Mucosa of stomach (tissue), 1 donor: ENCODE measurements around the gene NOA1.

Experiments used
- H3K27me3 ChIP-seq: one replicate; pipeline ENCODE4 v1.7.0; 2013; ENCODE audit warnings: mild to moderate bottlenecking, low read length; ENCODE audit not compliant: control insufficient read depth, insufficient read depth
- H3K36me3 ChIP-seq: one replicate; pipeline ENCODE4 v1.7.0; 2013; ENCODE audit warnings: low read length; ENCODE audit not compliant: control insufficient read depth, insufficient read depth
- H3K4me1 ChIP-seq: one replicate; pipeline ENCODE4 v1.7.0; 2013; ENCODE audit warnings: mild to moderate bottlenecking, low read length; ENCODE audit not compliant: control insufficient read depth, insufficient read depth
- H3K4me3 ChIP-seq: one replicate; pipeline ENCODE4 v1.7.0; 2013; ENCODE audit warnings: low read length
- H3K9ac ChIP-seq: one replicate; pipeline ENCODE4 v1.7.0; 2013; ENCODE audit warnings: mild to moderate bottlenecking, low read length, moderate library complexity
- H3K9me3 ChIP-seq: one replicate; pipeline ENCODE4 v1.7.0; 2013; ENCODE audit warnings: mild to moderate bottlenecking, low read length, moderate library complexity; ENCODE audit not compliant: control insufficient read depth
- donor health status: Pancreatic carcinoma.

Gene NOA1

GRCh38 chr4:56977321-56978012 is at the start of gene NOA1:
Gene NOA1, minus strand, starts transcription at chr4:56977606. Its CDS starts 21 bp downstream, at chr4:56977585.
- Histone ChIP-seq H3K27me3 (no peaks in the 10 kb centered on the region), H3K4me1 (peaks cover 17% of the 10 kb centered on the region)

GRCh38 chr4:57023104-57023503 is 45.7 kb upstream of the NOA1 start:
- H3K9me3 ChIP-seq: no peaks in the 10 kb centered on the region
- H3K9ac ChIP-seq: no peak overlapping the region
- no peaks in the 10 kb centered on the region for H3K27me3 ChIP-seq
- no peak overlapping the region for H3K4me3 ChIP-seq
- H3K36me3 ChIP-seq: peaks cover 3% of the 10 kb centered on the region
- H3K4me1 ChIP-seq: peaks cover 3% of the 10 kb centered on the region

More at GRCh38 chr4:56977321-56978012, at the start of gene NOA1:
- Histone ChIP-seq H3K9ac (peak within 1 kb of the TSS; percentile 87), H3K4me3 (peak within 1 kb of the TSS; percentile 97), H3K36me3 (peaks cover 10% of the 10 kb centered on the region), H3K9me3 (no peaks in the 10 kb centered on the region)

DNA sequence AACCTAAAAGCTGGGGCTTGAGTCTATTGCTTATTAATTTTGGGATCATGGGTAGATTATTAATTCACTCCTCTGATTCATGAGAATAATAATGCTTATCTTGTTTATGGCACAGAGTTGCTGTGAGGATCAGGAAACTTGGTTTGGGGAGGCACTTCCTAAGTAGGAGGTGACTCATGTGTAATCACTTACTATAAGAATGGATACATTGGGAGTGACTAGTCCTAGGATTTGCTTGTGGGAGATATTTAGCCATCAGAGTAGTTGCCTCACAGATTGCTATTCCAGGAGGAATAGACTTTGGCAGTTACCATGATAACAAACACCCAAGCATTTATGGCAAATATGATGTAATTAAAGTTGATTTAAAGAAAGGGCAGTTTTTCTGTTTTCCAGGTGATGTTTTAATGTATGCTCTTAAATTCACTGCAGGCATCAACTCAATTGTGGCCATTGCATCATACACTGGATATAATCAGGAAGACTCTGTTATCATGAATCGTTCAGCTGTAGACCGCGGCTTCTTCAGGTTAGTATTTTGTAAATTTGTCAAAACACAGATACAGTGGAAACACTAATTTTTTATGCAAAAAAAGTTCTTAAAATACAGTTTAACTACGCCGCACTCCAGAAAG is 43.2 kb upstream of the NOA1 start:
- H3K9me3 ChIP-seq: no peaks in the 10 kb centered on the region
- H3K27me3 ChIP-seq: no peaks in the 10 kb centered on the region
- H3K9ac ChIP-seq: no peak overlapping the region
- H3K4me3 ChIP-seq: no peak overlapping the region
- no peaks in the 10 kb centered on the region for H3K4me1 ChIP-seq
- peaks cover 3% of the 10 kb centered on the region for H3K36me3 ChIP-seq

- H3K9ac ChIP-seq: no peak overlapping the region
- H3K36me3 ChIP-seq: peaks cover 3% of the 10 kb centered on the region
- H3K4me3 ChIP-seq: no peak overlapping the region
- H3K27me3 ChIP-seq: no peaks in the 10 kb centered on the region
- no peaks in the 10 kb centered on the region for H3K4me1 ChIP-seq
- H3K9me3 ChIP-seq: no peaks in the 10 kb centered on the region
These were observed 41.6 kb upstream of the NOA1 start for GRCh38 chr4:57018980-57019379.

GRCh38 chr4:57013543-57014120 is 36.2 kb upstream of the NOA1 start:
- no peak overlapping the region for H3K9ac ChIP-seq
- H3K4me1 ChIP-seq: peaks cover 8% of the 10 kb centered on the region
- H3K36me3 ChIP-seq: peaks cover 5% of the 10 kb centered on the region

GRCh38 chr4:56999751-57000150 is 22.3 kb upstream of the NOA1 start:
- Histone ChIP-seq H3K36me3 (peaks cover 13% of the 10 kb centered on the region), H3K9ac (no peak overlapping the region), H3K4me1 (no peaks in the 10 kb centered on the region), H3K9me3 (no peaks in the 10 kb centered on the region), H3K4me3 (no peak overlapping the region), H3K27me3 (no peaks in the 10 kb centered on the region)

More at GRCh38 chr4:57013543-57014120, 36.2 kb upstream of the NOA1 start:
- no peaks in the 10 kb centered on the region for H3K9me3 ChIP-seq
- H3K4me3 ChIP-seq: no peak overlapping the region
- no peaks in the 10 kb centered on the region for H3K27me3 ChIP-seq

GRCh38 chr4:56995525-56995924 is 18.1 kb upstream of the NOA1 start:
- Histone ChIP-seq H3K27me3 (no peaks in the 10 kb centered on the region), H3K36me3 (peaks cover 4% of the 10 kb centered on the region), H3K9me3 (no peaks in the 10 kb centered on the region), H3K9ac (no peak overlapping the region), H3K4me3 (no peak overlapping the region), H3K4me1 (no peaks in the 10 kb centered on the region)

DNA sequence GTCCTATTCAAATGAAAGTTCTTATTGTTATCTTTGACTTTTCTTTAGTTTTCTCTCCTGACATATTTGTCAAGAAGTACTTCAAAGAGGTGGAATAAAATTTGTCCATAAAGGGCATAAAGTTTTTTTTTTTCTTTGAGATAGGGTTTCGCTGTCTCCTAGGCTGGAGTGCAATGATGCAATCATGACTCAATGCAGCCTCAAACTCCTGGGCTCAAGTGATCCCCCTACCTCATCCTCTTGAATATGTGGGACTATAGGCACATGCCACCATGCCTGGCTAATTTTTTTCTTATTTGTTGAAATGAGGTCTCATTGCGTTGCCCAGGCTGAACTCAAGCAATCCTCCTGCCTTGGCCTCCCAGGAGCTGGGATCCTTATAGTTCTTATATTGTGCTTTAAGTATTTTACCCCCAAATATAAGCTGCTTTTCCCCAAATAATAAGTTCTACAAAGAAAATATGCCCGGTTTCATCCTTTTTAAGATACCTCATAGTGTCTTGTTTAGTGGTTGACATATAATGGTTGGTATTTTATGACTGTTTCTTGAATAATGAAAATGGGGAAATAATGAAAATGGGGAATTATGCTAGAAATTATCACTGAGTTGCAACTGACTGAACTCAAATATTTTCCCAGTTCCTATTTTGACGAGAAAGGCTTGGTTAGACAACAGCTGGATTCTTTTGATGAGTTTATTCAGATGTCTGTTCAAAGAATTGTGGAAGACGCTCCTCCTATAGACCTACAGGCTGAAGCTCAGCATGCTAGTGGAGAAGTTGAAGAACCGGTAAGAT is 12.9 kb upstream of the NOA1 start:
- Histone ChIP-seq H3K4me3 (no peak overlapping the region), H3K9ac (no peak overlapping the region), H3K27me3 (no peaks in the 10 kb centered on the region), H3K4me1 (no peaks in the 10 kb centered on the region), H3K36me3 (no peaks in the 10 kb centered on the region), H3K9me3 (no peaks in the 10 kb centered on the region)

- no peaks in the 10 kb centered on the region for H3K9me3 ChIP-seq
- peaks cover 2% of the 10 kb centered on the region for H3K4me1 ChIP-seq
- H3K4me3 ChIP-seq: no peak overlapping the region
- no peaks in the 10 kb centered on the region for H3K27me3 ChIP-seq
- H3K36me3 ChIP-seq: no peaks in the 10 kb centered on the region
- no peak overlapping the region for H3K9ac ChIP-seq
These were observed 9.5 kb upstream of the NOA1 start for GRCh38 chr4:56986952-56987351.

DNA sequence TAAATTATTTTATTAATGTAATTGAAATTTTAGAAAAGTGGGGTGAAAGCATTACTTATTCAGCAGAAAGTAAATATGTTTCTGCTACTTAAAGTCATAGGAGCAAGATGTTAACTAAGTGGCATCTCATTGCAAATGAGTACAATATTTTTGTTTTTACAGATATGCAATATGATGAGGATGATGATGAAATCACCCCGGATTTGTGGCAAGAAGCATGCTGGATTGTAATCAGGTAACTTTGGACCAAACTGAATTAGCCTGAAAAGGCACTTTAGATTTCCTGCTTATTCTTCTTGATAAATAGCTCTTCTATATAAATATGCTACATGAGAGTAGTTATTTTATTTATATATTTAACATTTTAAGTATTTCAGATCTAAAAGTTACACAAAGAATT is 8.8 kb upstream of the NOA1 start:
- Histone ChIP-seq H3K9ac (no peak overlapping the region), H3K27me3 (no peaks in the 10 kb centered on the region), H3K9me3 (no peaks in the 10 kb centered on the region), H3K36me3 (no peaks in the 10 kb centered on the region), H3K4me1 (peaks cover 7% of the 10 kb centered on the region), H3K4me3 (no peak overlapping the region)

DNA sequence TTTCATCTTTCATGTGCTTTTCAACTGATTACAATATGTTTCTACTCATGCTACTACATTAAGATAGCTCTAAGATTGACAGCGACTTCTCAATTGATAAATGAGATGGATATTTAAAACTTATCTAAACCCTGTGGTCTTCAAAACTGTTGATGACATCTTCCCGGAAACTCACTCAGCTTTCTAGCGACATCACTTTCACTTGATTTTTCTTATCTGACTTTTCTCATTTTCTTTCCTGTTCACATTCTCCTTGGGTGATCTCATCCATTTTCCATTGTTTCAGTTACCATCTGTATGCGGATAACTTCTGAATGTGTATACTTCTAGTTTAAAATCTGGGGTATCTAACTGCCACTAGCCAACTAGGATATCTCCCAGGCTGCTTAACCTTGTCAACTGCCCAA is 4.4 kb upstream of the NOA1 start:
- Histone ChIP-seq H3K27me3 (no peaks in the 10 kb centered on the region), H3K9ac (peak overlapping the region; percentile 17), H3K36me3 (no peaks in the 10 kb centered on the region), H3K4me3 (no peak overlapping the region), H3K9me3 (no peaks in the 10 kb centered on the region), H3K4me1 (peaks cover 17% of the 10 kb centered on the region)
